GM10266 (cell line): Measurements from ENCODE around the gene HSFX2.
"Not testable (repeated sequence)": the region's sequence is repeated elsewhere in the genome, so short reads cannot be mapped to it uniquely, and the experiment has no call there.

Experiments
- DNase-seq: peaks from one replicate; pipeline ENCODE4 v3.0.0; 2012; ENCODE audit errors: extremely low spot score
- CTCF ChIP-seq: IDR thresholded peaks from 2 replicates; pipeline ENCODE4 v1.5.1; 2012; ENCODE audit warnings: mild to moderate bottlenecking, low read depth; ENCODE audit not compliant: control insufficient read depth, insufficient read depth; ENCODE audit errors: missing control alignments

HSFX2 gene

GRCh38 chrX:149571770-149572169, 23.3 kb downstream of the HSFX2 start:
- no peak for TF ChIP-seq CTCF
- DNase-seq, result no peak

GRCh38 chrX:149570668-149571067, 24.4 kb downstream of the HSFX2 start:
- DNase-seq, result no peak
- TF ChIP-seq CTCF, result no peak

- TF ChIP-seq CTCF, result no peak
- DNase-seq, result no peak
Observed at GRCh38 chrX:149569770-149570169, 25.3 kb downstream of the HSFX2 start.

- TF ChIP-seq CTCF, result no peak
- no peak for DNase-seq
Observed at GRCh38 chrX:149568701-149569296, 26.3 kb downstream of the HSFX2 start.

GRCh38 chrX:149567621-149568417, 27.3 kb downstream of the HSFX2 start:
- no peak for TF ChIP-seq CTCF
- DNase-seq, result no peak

GRCh38 chrX:149563359-149563758, 31.8 kb downstream of the HSFX2 start:
- no peak for TF ChIP-seq CTCF
- DNase-seq, result no peak

- DNase-seq, result not testable (repeated sequence)
Observed at GRCh38 chrX:149555251-149555650, 39.9 kb downstream of the HSFX2 start.

- not testable (repeated sequence) for DNase-seq
Observed at GRCh38 chrX:149551939-149552248, 43.2 kb downstream of the HSFX2 start.

GRCh38 chrX:149551245-149551938, 43.7 kb downstream of the HSFX2 start:
- not testable (repeated sequence) for DNase-seq

- DNase-seq, result not testable (repeated sequence)
Observed at GRCh38 chrX:149550454-149550853, 44.7 kb downstream of the HSFX2 start.

- not testable (repeated sequence) for DNase-seq
Observed at GRCh38 chrX:149549701-149550100, 45.4 kb downstream of the HSFX2 start, which contains the start of gene HSFX3. Gene HSFX3, minus strand, starts transcription at chrX:149549924. Its CDS starts 72 bp downstream, at chrX:149549852.

- not testable (repeated sequence) for DNase-seq
Observed at GRCh38 chrX:149547782-149548181, 47.3 kb downstream of the HSFX2 start.
